ENCODE results near the gene LIG3.

LIG3 gene

DNA sequence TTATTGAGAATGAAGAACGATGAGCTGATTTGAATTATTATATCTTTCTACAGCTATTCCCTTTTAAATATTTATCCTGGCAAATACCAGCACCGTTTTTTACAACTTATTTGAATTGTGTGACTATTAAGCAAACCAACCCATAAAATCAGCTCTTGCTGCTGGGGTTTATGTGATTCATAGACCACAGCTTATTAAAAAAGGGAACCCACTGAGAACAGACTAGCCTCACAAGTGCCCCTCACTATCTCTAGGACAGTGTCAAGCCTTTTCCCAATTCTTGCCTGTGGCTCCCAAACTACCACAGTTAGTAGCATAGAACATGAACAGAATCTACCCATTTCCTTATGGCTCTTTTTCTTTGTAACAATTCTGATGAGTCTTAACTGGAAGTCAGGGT, 6.1 kb upstream of the LIG3 start:
- Histone ChIP-seq H2BK12ac (ENCODE audit: low read length in 2 of 2) (no peak overlapping the region), H2AFZ (ENCODE audit: low read depth, low read length) (no peak overlapping the region), H3K4ac (ENCODE audit: low read depth in 1 of 2, low read length in 2 of 2) (no peak overlapping the region), H3K9ac (ENCODE audit: low read length) (no peak overlapping the region), H2BK15ac (ENCODE audit: low read depth, poor library complexity, severe bottlenecking) (no peak overlapping the region), H3K4me3 (ENCODE audit: insufficient read depth in 1 of 2, low read depth in 1 of 2, low read length in 2 of 2) (no peak overlapping the region), H2BK120ac (ENCODE audit: low read depth, low read length) (no peak overlapping the region), H3K14ac (ENCODE audit: low read length in 2 of 2) (no peak overlapping the region), H3K27ac (ENCODE audit: low read length, poor library complexity, severe bottlenecking) (no peak overlapping the region), H4K8ac (ENCODE audit: low read length) (no peak overlapping the region), H3K23ac (ENCODE audit: low read length in 2 of 2) (no peak overlapping the region), H3K4me1 (ENCODE audit: control insufficient read depth, insufficient read depth, low read depth, low read length) (no peaks in the 10 kb centered on the region), H3K36me3 (ENCODE audit: control insufficient read depth in 1 of 2, insufficient read depth in 2 of 2, low read depth in 1 of 2, low read length in 2 of 2) (peaks cover 0 to 2% of the 10 kb centered on the region in 2 experiments), H3K18ac (ENCODE audit: low read depth in 1 of 2, low read length in 2 of 2) (no peak overlapping the region), H3K79me1 (replicated peaks; ENCODE audit: low read length, poor library complexity, severe bottlenecking) (peaks cover under 1% of the 10 kb centered on the region), H3K27me3 (ENCODE audit: control insufficient read depth in 1 of 2, insufficient read depth in 1 of 2, low read length in 2 of 2) (peaks cover 0 to 3% of the 10 kb centered on the region in 2 experiments), H4K91ac (ENCODE audit: low read length) (no peak overlapping the region), H2BK5ac (ENCODE audit: low read depth, low read length, poor library complexity, severe bottlenecking) (no peak overlapping the region), H3K4me2 (ENCODE audit: low read length, poor library complexity, severe bottlenecking) (no peak overlapping the region), H2AK5ac (ENCODE audit: low read length, severe bottlenecking) (no peak overlapping the region), H3K9me3 (ENCODE audit: control insufficient read depth, low read length) (no peaks in the 10 kb centered on the region)
- DNase-seq, result no peak
- 79% methylated on average over 2 of the region's 2 CpGs for WGBS

- H2AK5ac ChIP-seq (ENCODE audit: low read length, severe bottlenecking), result no peak overlapping the region
- no peak overlapping the region for H2BK12ac ChIP-seq (ENCODE audit: low read length in 2 of 2)
These were observed 5.2 kb upstream of the LIG3 start for GRCh38 chr17:34974794-34975785.

GRCh38 chr17:34979153-34979552, 1.2 kb upstream of the LIG3 start:
- 92% methylated on average over 7 of the region's 7 CpGs for WGBS
- Histone ChIP-seq H3K4ac (ENCODE audit: low read depth in 1 of 2, low read length in 2 of 2) (peak overlapping the region in 1 of 2 experiments; percentile 49), H3K9me3 (ENCODE audit: control insufficient read depth, low read length) (no peaks in the 10 kb centered on the region), H2AK5ac (ENCODE audit: low read length, severe bottlenecking) (peak overlapping the region; percentile 53), H2BK120ac (ENCODE audit: low read depth, low read length) (no peak overlapping the region), H2BK12ac (ENCODE audit: low read length in 2 of 2) (no peak overlapping the region), H4K91ac (ENCODE audit: low read length) (no peak overlapping the region), H3K14ac (ENCODE audit: low read length in 2 of 2) (no peak overlapping the region), H2AFZ (ENCODE audit: low read depth, low read length) (no peak overlapping the region), H2BK5ac (ENCODE audit: low read depth, low read length, poor library complexity, severe bottlenecking) (no peak overlapping the region), H2BK15ac (ENCODE audit: low read depth, poor library complexity, severe bottlenecking) (no peak overlapping the region), H3K9ac (ENCODE audit: low read length) (peak overlapping the region; percentile 98), H3K4me2 (ENCODE audit: low read length, poor library complexity, severe bottlenecking) (no peak overlapping the region), H3K27me3 (ENCODE audit: control insufficient read depth in 1 of 2, insufficient read depth in 1 of 2, low read length in 2 of 2) (peaks cover 0 to 3% of the 10 kb centered on the region in 2 experiments), H4K8ac (ENCODE audit: low read length) (no peak overlapping the region), H3K36me3 (ENCODE audit: control insufficient read depth in 1 of 2, insufficient read depth in 2 of 2, low read depth in 1 of 2, low read length in 2 of 2) (peaks cover 4 to 5% of the 10 kb centered on the region in 2 experiments), H3K79me1 (replicated peaks; ENCODE audit: low read length, poor library complexity, severe bottlenecking) (peaks cover 16% of the 10 kb centered on the region), H3K18ac (ENCODE audit: low read depth in 1 of 2, low read length in 2 of 2) (no peak overlapping the region), H3K4me3 (ENCODE audit: insufficient read depth in 1 of 2, low read depth in 1 of 2, low read length in 2 of 2) (peak overlapping the region in 1 of 2 experiments; percentile 81), H3K4me1 (ENCODE audit: control insufficient read depth, insufficient read depth, low read depth, low read length) (peaks cover 2% of the 10 kb centered on the region), H3K23ac (ENCODE audit: low read length in 2 of 2) (no peak overlapping the region), H3K27ac (ENCODE audit: low read length, poor library complexity, severe bottlenecking) (no peak overlapping the region)
- DNase-seq, result no peak

More at GRCh38 chr17:34974794-34975785, 5.2 kb upstream of the LIG3 start:
- H3K27ac ChIP-seq (ENCODE audit: low read length, poor library complexity, severe bottlenecking), result no peak overlapping the region
- peaks cover 4% of the 10 kb centered on the region for H3K79me1 ChIP-seq (replicated peaks; ENCODE audit: low read length, poor library complexity, severe bottlenecking)
- H3K23ac ChIP-seq (ENCODE audit: low read length in 2 of 2), result no peak overlapping the region
- H3K14ac ChIP-seq (ENCODE audit: low read length in 2 of 2), result no peak overlapping the region
- no peak overlapping the region for H2BK120ac ChIP-seq (ENCODE audit: low read depth, low read length)
- no peak overlapping the region for H2AFZ ChIP-seq (ENCODE audit: low read depth, low read length)
- peaks cover 2% of the 10 kb centered on the region for H3K4me1 ChIP-seq (ENCODE audit: control insufficient read depth, insufficient read depth, low read depth, low read length)
- H3K4ac ChIP-seq (ENCODE audit: low read depth in 1 of 2, low read length in 2 of 2), result no peak overlapping the region
- no peak for DNase-seq
- H3K4me2 ChIP-seq (ENCODE audit: low read length, poor library complexity, severe bottlenecking), result no peak overlapping the region
- H3K4me3 ChIP-seq (ENCODE audit: insufficient read depth in 1 of 2, low read depth in 1 of 2, low read length in 2 of 2), result no peak overlapping the region
- no peak overlapping the region for H4K8ac ChIP-seq (ENCODE audit: low read length)
- no peak overlapping the region for H2BK5ac ChIP-seq (ENCODE audit: low read depth, low read length, poor library complexity, severe bottlenecking)
- no peaks in the 10 kb centered on the region for H3K9me3 ChIP-seq (ENCODE audit: control insufficient read depth, low read length)
- no peak overlapping the region for H2BK15ac ChIP-seq (ENCODE audit: low read depth, poor library complexity, severe bottlenecking)
- no peak overlapping the region for H3K9ac ChIP-seq (ENCODE audit: low read length)
- no peaks in the 10 kb centered on the region for H3K36me3 ChIP-seq (ENCODE audit: control insufficient read depth in 1 of 2, insufficient read depth in 2 of 2, low read depth in 1 of 2, low read length in 2 of 2)
- 89% methylated on average over 3 of the region's 3 CpGs for WGBS
- no peak overlapping the region for H3K18ac ChIP-seq (ENCODE audit: low read depth in 1 of 2, low read length in 2 of 2)
- no peak overlapping the region for H4K91ac ChIP-seq (ENCODE audit: low read length)
- peaks cover 0 to 3% of the 10 kb centered on the region in 2 experiments for H3K27me3 ChIP-seq (ENCODE audit: control insufficient read depth in 1 of 2, insufficient read depth in 1 of 2, low read length in 2 of 2)

DNA sequence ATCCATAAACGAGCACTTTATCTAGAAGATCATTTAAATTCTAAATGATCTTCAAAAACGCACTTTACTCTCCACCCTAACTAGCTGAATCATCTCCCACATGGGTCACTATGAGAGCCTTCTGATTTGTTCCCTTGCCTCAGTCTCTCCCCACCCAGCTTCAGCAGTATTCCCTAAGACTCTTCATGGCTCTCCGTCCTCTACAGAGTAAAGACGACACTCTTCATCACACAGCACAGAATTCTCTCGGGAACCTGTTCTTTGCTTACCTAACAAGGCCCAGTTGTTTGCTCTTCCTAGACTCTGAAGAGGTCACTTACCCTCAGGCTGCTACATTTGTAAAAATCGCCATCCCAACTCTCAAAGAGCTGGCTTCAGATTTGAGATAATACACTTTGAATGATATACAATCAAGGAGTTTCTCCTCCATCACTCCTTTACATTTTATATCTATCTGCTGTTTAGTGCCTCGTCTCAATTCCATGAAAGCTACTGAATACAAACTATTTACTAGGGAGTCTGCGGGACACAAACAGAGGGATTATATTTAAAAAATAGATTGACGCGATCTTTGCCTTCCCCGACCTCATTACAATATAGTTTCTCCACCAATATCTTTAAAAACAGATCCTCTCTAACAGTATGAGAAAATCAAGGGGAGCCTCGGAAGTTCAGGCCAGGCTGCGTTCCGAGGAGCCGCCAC, 511 bp upstream of the LIG3 start:
- peak overlapping the region; percentile 62 for H3K4me2 ChIP-seq (ENCODE audit: low read length, poor library complexity, severe bottlenecking)
- DNase-seq, result peak; percentile 18
- H3K9ac ChIP-seq (ENCODE audit: low read length), result peak overlapping the region; percentile 98
- no peak overlapping the region for H2BK12ac ChIP-seq (ENCODE audit: low read length in 2 of 2)
- H2AK5ac ChIP-seq (ENCODE audit: low read length, severe bottlenecking), result no peak overlapping the region
- no peak overlapping the region for H3K23ac ChIP-seq (ENCODE audit: low read length in 2 of 2)
- H3K14ac ChIP-seq (ENCODE audit: low read length in 2 of 2), result no peak overlapping the region
- H3K9me3 ChIP-seq (ENCODE audit: control insufficient read depth, low read length), result no peaks in the 10 kb centered on the region
- H2AFZ ChIP-seq (ENCODE audit: low read depth, low read length), result peak overlapping the region; percentile 27
- H3K79me1 ChIP-seq (replicated peaks; ENCODE audit: low read length, poor library complexity, severe bottlenecking), result peaks cover 18% of the 10 kb centered on the region
- H3K36me3 ChIP-seq (ENCODE audit: control insufficient read depth in 1 of 2, insufficient read depth in 2 of 2, low read depth in 1 of 2, low read length in 2 of 2), result peaks cover 4 to 6% of the 10 kb centered on the region in 2 experiments
- H2BK5ac ChIP-seq (ENCODE audit: low read depth, low read length, poor library complexity, severe bottlenecking), result no peak overlapping the region
- H2BK120ac ChIP-seq (ENCODE audit: low read depth, low read length), result no peak overlapping the region
- H3K27me3 ChIP-seq (ENCODE audit: control insufficient read depth in 1 of 2, insufficient read depth in 1 of 2, low read length in 2 of 2), result peaks cover 0 to 3% of the 10 kb centered on the region in 2 experiments
- peak overlapping the region; percentile 32 for H4K8ac ChIP-seq (ENCODE audit: low read length)
- peak overlapping the region; percentile 81 to 93 for H3K4me3 ChIP-seq (ENCODE audit: insufficient read depth in 1 of 2, low read depth in 1 of 2, low read length in 2 of 2)
- 21% methylated on average over 14 of the region's 15 CpGs for WGBS
- H3K27ac ChIP-seq (ENCODE audit: low read length, poor library complexity, severe bottlenecking), result peak overlapping the region; percentile 49
- no peak overlapping the region for H2BK15ac ChIP-seq (ENCODE audit: low read depth, poor library complexity, severe bottlenecking)
- H3K4me1 ChIP-seq (ENCODE audit: control insufficient read depth, insufficient read depth, low read depth, low read length), result peaks cover 2% of the 10 kb centered on the region
- peak overlapping the region in 1 of 2 experiments; percentile 51 for H3K4ac ChIP-seq (ENCODE audit: low read depth in 1 of 2, low read length in 2 of 2)
- no peak overlapping the region for H4K91ac ChIP-seq (ENCODE audit: low read length)
- H3K18ac ChIP-seq (ENCODE audit: low read depth in 1 of 2, low read length in 2 of 2), result peak overlapping the region in 1 of 2 experiments; percentile 52
